Loucy (cell line): ENCODE results near the gene SMAP2.

Experiments used
- H2AFZ ChIP-seq: fragments of 200-600 bp; sonication (generic); 2 replicates; pipeline ENCODE4 v1.6.0; 2016; ENCODE audit warnings: antibody characterized with exemption, mild to moderate bottlenecking, low read length, moderate library complexity
- H3F3A ChIP-seq: fragments of 200-600 bp; 2 replicates; pipeline ENCODE4 v1.6.0; 2016; ENCODE audit warnings: antibody characterized with exemption, low read depth, mild to moderate bottlenecking
- H3K27me3 ChIP-seq: fragments of 200-600 bp; sonication (generic); 2 replicates; pipeline ENCODE4 v1.6.1; 2014; ENCODE audit warnings: low read length, mild to moderate bottlenecking; ENCODE audit not compliant: insufficient read depth, poor library complexity, severe bottlenecking
- H3K36me3 ChIP-seq: fragments of 200-600 bp; sonication (generic); 2 replicates; pipeline ENCODE4 v1.6.1; 2016; ENCODE audit warnings: low read length; ENCODE audit not compliant: insufficient read depth
- H3K4me1 ChIP-seq: fragments of 200-600 bp; sonication (generic); 2 replicates; pipeline ENCODE4 v1.5.1; 2014; ENCODE audit warnings: low read length, mild to moderate bottlenecking; ENCODE audit not compliant: insufficient read depth, poor library complexity, severe bottlenecking
- H3K4me2 ChIP-seq: fragments of 200-600 bp; sonication (generic); 2 replicates; pipeline ENCODE4 v1.6.0; 2014; ENCODE audit warnings: antibody characterized with exemption, low read length, low read depth, mild to moderate bottlenecking; ENCODE audit not compliant: poor library complexity, severe bottlenecking
- H3K4me3 ChIP-seq: fragments of 200-600 bp; sonication (generic); 2 replicates; pipeline ENCODE4 v1.5.1; 2014; ENCODE audit warnings: low read length, mild to moderate bottlenecking, mixed read lengths; ENCODE audit not compliant: poor library complexity, severe bottlenecking
- H3K79me2 ChIP-seq: fragments of 200-600 bp; sonication (generic); 2 replicates; pipeline ENCODE4 v1.6.1; 2014; ENCODE audit warnings: low read length; ENCODE audit not compliant: insufficient read depth
- H3K9ac ChIP-seq: fragments of 200-600 bp; sonication (generic); 2 replicates; pipeline ENCODE4 v1.6.0; 2014; ENCODE audit warnings: mild to moderate bottlenecking, low read depth, low read length, moderate library complexity; ENCODE audit not compliant: poor library complexity, severe bottlenecking
- H3K9me2 ChIP-seq: fragments of 200-600 bp; sonication (generic); replicated peaks from 2 replicates; pipeline ENCODE4 v1.6.1; 2016; ENCODE audit warnings: low read depth, low read length, mixed read lengths
- H3K9me3 ChIP-seq: fragments of 200-600 bp; sonication (generic); 2 replicates; pipeline ENCODE4 v1.6.1; 2014; ENCODE audit warnings: mild to moderate bottlenecking, antibody characterized with exemption, low read length, low read depth; ENCODE audit not compliant: insufficient read depth
- H4K20me1 ChIP-seq: fragments of 200-600 bp; sonication (generic); 2 replicates; pipeline ENCODE4 v1.6.0; 2014; ENCODE audit warnings: antibody characterized with exemption, low read length, mild to moderate bottlenecking; ENCODE audit not compliant: insufficient read depth, poor library complexity, severe bottlenecking
- EZH2phosphoT487 ChIP-seq: fragments of 200-600 bp; IDR thresholded peaks from 2 replicates; pipeline ENCODE4 v1.6.1; 2018; ENCODE audit warnings: antibody characterized with exemption, mild to moderate bottlenecking, moderate library complexity, borderline replicate concordance
- TF ChIP-seq, protein P1 (sequence below): fragments of 200-600 bp; sonication (generic); conservative IDR thresholded peaks from 2 replicates; pipeline ENCODE4 v1.5.1; 2014; ENCODE audit warnings: mild to moderate bottlenecking, antibody characterized with exemption, low read length

SMAP2 gene

GRCh38 chr1:40407453-40407852 lies 33.9 kb downstream of the SMAP2 start:
- H3K36me3 ChIP-seq, result peaks cover 38% of the 10 kb centered on the region
- no peaks in the 10 kb centered on the region for H3K4me1 ChIP-seq
- H2AFZ ChIP-seq, result no peak overlapping the region
- no peaks in the 10 kb centered on the region for H3K27me3 ChIP-seq
- no peaks in the 10 kb centered on the region for H4K20me1 ChIP-seq
- H3K79me2 ChIP-seq, result peaks cover 10% of the 10 kb centered on the region; the same call in 1 of the 2 replicates
- no peak overlapping the region for H3K4me3 ChIP-seq
- H3K4me2 ChIP-seq, result no peak overlapping the region
- H3K9ac ChIP-seq, result no peak overlapping the region
- no peaks in the 10 kb centered on the region for H3K9me2 ChIP-seq
- H3F3A ChIP-seq, result no peaks in the 10 kb centered on the region
- no peak for TF ChIP-seq EZH2phosphoT487
- TF ChIP-seq, protein P1, sequence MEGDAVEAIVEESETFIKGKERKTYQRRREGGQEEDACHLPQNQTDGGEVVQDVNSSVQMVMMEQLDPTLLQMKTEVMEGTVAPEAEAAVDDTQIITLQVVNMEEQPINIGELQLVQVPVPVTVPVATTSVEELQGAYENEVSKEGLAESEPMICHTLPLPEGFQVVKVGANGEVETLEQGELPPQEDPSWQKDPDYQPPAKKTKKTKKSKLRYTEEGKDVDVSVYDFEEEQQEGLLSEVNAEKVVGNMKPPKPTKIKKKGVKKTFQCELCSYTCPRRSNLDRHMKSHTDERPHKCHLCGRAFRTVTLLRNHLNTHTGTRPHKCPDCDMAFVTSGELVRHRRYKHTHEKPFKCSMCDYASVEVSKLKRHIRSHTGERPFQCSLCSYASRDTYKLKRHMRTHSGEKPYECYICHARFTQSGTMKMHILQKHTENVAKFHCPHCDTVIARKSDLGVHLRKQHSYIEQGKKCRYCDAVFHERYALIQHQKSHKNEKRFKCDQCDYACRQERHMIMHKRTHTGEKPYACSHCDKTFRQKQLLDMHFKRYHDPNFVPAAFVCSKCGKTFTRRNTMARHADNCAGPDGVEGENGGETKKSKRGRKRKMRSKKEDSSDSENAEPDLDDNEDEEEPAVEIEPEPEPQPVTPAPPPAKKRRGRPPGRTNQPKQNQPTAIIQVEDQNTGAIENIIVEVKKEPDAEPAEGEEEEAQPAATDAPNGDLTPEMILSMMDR, result no peak
- H3K9me3 ChIP-seq, result no peaks in the 10 kb centered on the region

- no peaks in the 10 kb centered on the region for H3K4me1 ChIP-seq
- H3K4me3 ChIP-seq, result no peak overlapping the region
- H3F3A ChIP-seq, result no peaks in the 10 kb centered on the region
- peaks cover 58% of the 10 kb centered on the region for H3K36me3 ChIP-seq
- no peak overlapping the region for H3K9ac ChIP-seq
- no peaks in the 10 kb centered on the region for H3K27me3 ChIP-seq
- H3K9me2 ChIP-seq, result no peaks in the 10 kb centered on the region
- H3K9me3 ChIP-seq, result no peaks in the 10 kb centered on the region
- H3K4me2 ChIP-seq, result no peak overlapping the region
- no peaks in the 10 kb centered on the region for H4K20me1 ChIP-seq
- no peak overlapping the region for H2AFZ ChIP-seq
- no peak for TF ChIP-seq EZH2phosphoT487
- TF ChIP-seq, protein P1, result no peak
- H3K79me2 ChIP-seq, result peaks cover 8% of the 10 kb centered on the region; the same call in 1 of the 2 replicates
Observed at GRCh38 chr1:40409467-40409866, 35.9 kb downstream of the SMAP2 start.

DNA sequence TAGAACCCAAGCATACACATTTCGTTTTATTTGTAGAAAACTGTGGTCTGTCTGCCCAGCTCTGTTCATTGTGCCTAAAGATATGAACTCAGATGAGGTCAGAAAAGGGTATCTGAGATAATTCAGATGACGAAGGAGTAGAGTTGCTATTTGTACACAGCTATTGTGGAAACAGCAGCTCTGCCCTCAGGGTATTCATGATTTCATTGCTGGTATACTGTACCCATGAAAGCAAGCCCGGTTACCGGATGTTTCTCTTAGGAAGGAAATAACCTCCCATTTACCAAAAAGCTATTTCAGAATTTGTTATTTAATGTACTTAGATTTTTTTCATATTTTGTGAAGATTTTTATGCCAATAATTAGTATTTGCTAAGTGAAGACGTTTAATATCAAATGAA lies 37.8 kb downstream of the SMAP2 start:
- no peaks in the 10 kb centered on the region for H3K4me1 ChIP-seq
- H3K36me3 ChIP-seq, result peaks cover 76% of the 10 kb centered on the region
- H3K9me2 ChIP-seq, result no peaks in the 10 kb centered on the region
- no peaks in the 10 kb centered on the region for H3K79me2 ChIP-seq
- no peaks in the 10 kb centered on the region for H3K9me3 ChIP-seq
- H4K20me1 ChIP-seq, result no peaks in the 10 kb centered on the region
- H2AFZ ChIP-seq, result no peak overlapping the region
- H3K4me2 ChIP-seq, result no peak overlapping the region
- H3F3A ChIP-seq, result no peaks in the 10 kb centered on the region
- no peak for TF ChIP-seq EZH2phosphoT487
- TF ChIP-seq, protein P1, result no peak
- H3K4me3 ChIP-seq, result no peak overlapping the region
- H3K9ac ChIP-seq, result no peak overlapping the region
- no peaks in the 10 kb centered on the region for H3K27me3 ChIP-seq
